Peyer's patch (tissue), 4 donors: ENCODE measurements around the gene ZDHHC15.

Source experiments
- POLR2A ChIP-seq, 2 donors: fragments of 450-650 bp; IDR thresholded peaks; one replicate each; pipeline ENCODE4 v1.5.1; 2017; ENCODE audit warnings: antibody characterized with exemption in 2 of 2, mild to moderate bottlenecking in 2 of 2, moderate library complexity in 2 of 2
- TF ChIP-seq, protein P1 (sequence below), 6 experiments: fragments of 450-650 bp in 4 of 6; fragments of 200-600 bp in 2 of 6; sonication (generic) in 1 of 6; IDR thresholded peaks; one replicate each; pipeline ENCODE4 v1.5.1; 2017 to 2019; ENCODE audit warnings: antibody characterized with exemption in 6 of 6, mild to moderate bottlenecking in 3 of 6, moderate library complexity in 1 of 6

DNA sequence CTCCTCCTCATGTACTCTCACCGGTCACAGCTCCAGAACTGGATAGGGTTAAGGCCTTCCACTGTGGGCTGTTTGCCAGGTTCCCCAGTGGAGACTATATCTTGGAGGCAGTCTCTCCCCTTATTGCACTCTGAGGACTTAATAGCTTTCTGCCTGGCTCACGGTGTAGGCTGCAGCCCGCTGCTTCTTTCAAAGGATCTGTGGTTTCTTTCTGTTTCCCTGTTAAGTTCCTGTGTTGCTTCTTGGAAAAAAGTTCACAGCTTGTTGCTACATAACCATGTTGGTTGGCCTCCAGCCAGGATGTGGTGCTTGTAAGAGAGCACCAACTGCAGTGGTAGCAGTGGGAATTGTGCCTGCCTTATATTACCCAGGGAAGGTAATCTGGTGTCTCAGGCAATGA is 24.9 kb upstream of the ZDHHC15 start:
- TF ChIP-seq, protein P1, sequence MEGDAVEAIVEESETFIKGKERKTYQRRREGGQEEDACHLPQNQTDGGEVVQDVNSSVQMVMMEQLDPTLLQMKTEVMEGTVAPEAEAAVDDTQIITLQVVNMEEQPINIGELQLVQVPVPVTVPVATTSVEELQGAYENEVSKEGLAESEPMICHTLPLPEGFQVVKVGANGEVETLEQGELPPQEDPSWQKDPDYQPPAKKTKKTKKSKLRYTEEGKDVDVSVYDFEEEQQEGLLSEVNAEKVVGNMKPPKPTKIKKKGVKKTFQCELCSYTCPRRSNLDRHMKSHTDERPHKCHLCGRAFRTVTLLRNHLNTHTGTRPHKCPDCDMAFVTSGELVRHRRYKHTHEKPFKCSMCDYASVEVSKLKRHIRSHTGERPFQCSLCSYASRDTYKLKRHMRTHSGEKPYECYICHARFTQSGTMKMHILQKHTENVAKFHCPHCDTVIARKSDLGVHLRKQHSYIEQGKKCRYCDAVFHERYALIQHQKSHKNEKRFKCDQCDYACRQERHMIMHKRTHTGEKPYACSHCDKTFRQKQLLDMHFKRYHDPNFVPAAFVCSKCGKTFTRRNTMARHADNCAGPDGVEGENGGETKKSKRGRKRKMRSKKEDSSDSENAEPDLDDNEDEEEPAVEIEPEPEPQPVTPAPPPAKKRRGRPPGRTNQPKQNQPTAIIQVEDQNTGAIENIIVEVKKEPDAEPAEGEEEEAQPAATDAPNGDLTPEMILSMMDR (IDR thresholded peaks at IDR 0.05), result no peak
- no peak for TF ChIP-seq POLR2A (IDR thresholded peaks at IDR 0.05)
